Trophoblast cell (in vitro differentiated cells and primary cell): ENCODE measurements around the gene VPS4B.

Experiments
- DNase-seq, 2 donors: peaks; one replicate each; pipeline ENCODE4 v3.0.0-alpha.2; 2016
- H2AFZ ChIP-seq: 2 replicates; pipeline ENCODE4 v1.6.1; 2013; ENCODE audit warnings: low read length, moderate library complexity, mild to moderate bottlenecking; ENCODE audit not compliant: insufficient read depth, poor library complexity
- H2AK5ac ChIP-seq: 2 replicates; pipeline ENCODE4 v1.6.1; 2013; ENCODE audit warnings: mild to moderate bottlenecking, low read length
- H2BK120ac ChIP-seq: 2 replicates; pipeline ENCODE4 v1.6.1; 2013; ENCODE audit warnings: low read length, mild to moderate bottlenecking, moderate library complexity; ENCODE audit not compliant: insufficient read depth, poor library complexity
- H2BK12ac ChIP-seq: 2 replicates; pipeline ENCODE4 v1.6.1; 2013; ENCODE audit warnings: mild to moderate bottlenecking, low read length, moderate library complexity
- H2BK5ac ChIP-seq: 2 replicates; pipeline ENCODE4 v1.6.1; 2013; ENCODE audit warnings: low read length, low read depth, moderate library complexity, mild to moderate bottlenecking; ENCODE audit not compliant: poor library complexity
- H3K14ac ChIP-seq: 2 replicates; pipeline ENCODE4 v1.6.1; 2013; ENCODE audit warnings: mild to moderate bottlenecking, low read length
- H3K18ac ChIP-seq: 2 replicates; pipeline ENCODE4 v1.6.1; 2013; ENCODE audit warnings: mild to moderate bottlenecking, low read length
- H3K23ac ChIP-seq: 2 replicates; pipeline ENCODE4 v1.6.1; 2013; ENCODE audit warnings: low read length
- H3K27ac ChIP-seq: 2 replicates; pipeline ENCODE4 v1.5.1; 2013; ENCODE audit warnings: low read depth, mild to moderate bottlenecking, inconsistent platforms, low read length, moderate library complexity
- H3K27me3 ChIP-seq: 2 replicates; pipeline ENCODE4 v1.6.1; 2013; ENCODE audit warnings: inconsistent platforms, mild to moderate bottlenecking, low read length, moderate library complexity; ENCODE audit not compliant: insufficient read depth
- H3K36me3 ChIP-seq, 2 experiments: 1 replicate in 1 of 2; 2 replicates in 1 of 2; pipeline ENCODE4 v1.6.1; 2013; ENCODE audit warnings: low read length in 2 of 2, mild to moderate bottlenecking in 2 of 2, moderate library complexity in 1 of 2; ENCODE audit not compliant: insufficient read depth in 2 of 2, control insufficient read depth in 1 of 2
- H3K4ac ChIP-seq: 2 replicates; pipeline ENCODE4 v1.6.1; 2013; ENCODE audit warnings: low read depth, mild to moderate bottlenecking, low read length, moderate library complexity
- H3K4me1 ChIP-seq, 2 experiments: 1 replicate in 1 of 2; 2 replicates in 1 of 2; pipeline ENCODE4 v1.6.1; 2013; ENCODE audit warnings: low read length in 2 of 2, mild to moderate bottlenecking in 2 of 2, moderate library complexity in 1 of 2; ENCODE audit not compliant: insufficient read depth in 2 of 2, control insufficient read depth in 1 of 2
- H3K4me2 ChIP-seq: 2 replicates; pipeline ENCODE4 v1.6.1; 2013; ENCODE audit warnings: inconsistent platforms, mild to moderate bottlenecking, low read length, moderate library complexity
- H3K4me3 ChIP-seq: 2 replicates; pipeline ENCODE4 v1.5.1; 2013; ENCODE audit warnings: mild to moderate bottlenecking, low read depth, low read length, inconsistent platforms
- H3K79me1 ChIP-seq: one replicate; pipeline ENCODE4 v1.6.1; 2013; ENCODE audit warnings: low read length
- H3K79me2 ChIP-seq: 2 replicates; pipeline ENCODE4 v1.6.1; 2013; ENCODE audit warnings: low read length, mild to moderate bottlenecking; ENCODE audit not compliant: control insufficient read depth, insufficient read depth, poor library complexity
- H3K9ac ChIP-seq: 2 replicates; pipeline ENCODE4 v1.6.1; 2013; ENCODE audit warnings: mild to moderate bottlenecking, low read length
- H3K9me3 ChIP-seq: 2 replicates; pipeline ENCODE4 v1.6.1; 2013; ENCODE audit warnings: low read depth, mild to moderate bottlenecking, control low read depth, inconsistent platforms, low read length; ENCODE audit not compliant: insufficient read depth
- H4K12ac ChIP-seq: 2 replicates; pipeline ENCODE4 v1.6.1; 2013; ENCODE audit warnings: low read depth, mild to moderate bottlenecking, low read length, moderate library complexity
- H4K8ac ChIP-seq: 2 replicates; pipeline ENCODE4 v1.6.1; 2013; ENCODE audit warnings: low read depth, mild to moderate bottlenecking, low read length, moderate library complexity
- H4K91ac ChIP-seq: one replicate; pipeline ENCODE4 v1.6.1; 2013; ENCODE audit warnings: low read depth, mild to moderate bottlenecking, low read length, moderate library complexity
- WGBS: extraction: QIAGEN DNeasy Blood & Tissue Kit; methylation state at CpG from one replicate; pipeline ENCODE4 v1.1.7; 2013; ENCODE audit warnings: missing lambda C conversion rate; ENCODE audit not compliant: insufficient read length, insufficient coverage; ENCODE audit errors: extremely low coverage; 5-methylcytosine and 5-hydroxymethylcytosine counted together

The VPS4B gene

GRCh38 chr18:63465059-63465458 lies 42.8 kb upstream of the VPS4B start:
- no peak overlapping the region for H2AK5ac ChIP-seq
- H3K14ac ChIP-seq, result no peak overlapping the region
- H3K27me3 ChIP-seq, result no peaks in the 10 kb centered on the region

GRCh38 chr18:63464434-63464833 lies 42.2 kb upstream of the VPS4B start:
- H2BK5ac ChIP-seq, result no peak overlapping the region
- H2BK12ac ChIP-seq, result no peak overlapping the region
- H3K79me1 ChIP-seq, result no peaks in the 10 kb centered on the region
- no peaks in the 10 kb centered on the region for H3K4me1 ChIP-seq
- H2AK5ac ChIP-seq, result no peak overlapping the region
- no peaks in the 10 kb centered on the region for H3K27me3 ChIP-seq
- no peak for DNase-seq
- no peak overlapping the region for H4K8ac ChIP-seq
- no peak overlapping the region for H3K27ac ChIP-seq
- no peaks in the 10 kb centered on the region for H3K36me3 ChIP-seq
- no peak overlapping the region for H3K23ac ChIP-seq
- no peak overlapping the region for H2BK120ac ChIP-seq
- H3K4me3 ChIP-seq, result no peak overlapping the region
- WGBS, result no CpG with 5 or more reads among the region's 2 CpGs
- no peak overlapping the region for H3K18ac ChIP-seq
- no peak overlapping the region for H4K91ac ChIP-seq
- no peak overlapping the region for H3K4ac ChIP-seq
- H3K9me3 ChIP-seq, result no peaks in the 10 kb centered on the region
- no peak overlapping the region for H3K4me2 ChIP-seq
- H2AFZ ChIP-seq, result no peak overlapping the region
- H3K79me2 ChIP-seq, result no peaks in the 10 kb centered on the region
- no peak overlapping the region for H3K14ac ChIP-seq
- no peak overlapping the region for H4K12ac ChIP-seq
- no peak overlapping the region for H3K9ac ChIP-seq

More at GRCh38 chr18:63465059-63465458, 42.8 kb upstream of the VPS4B start:
- no peak overlapping the region for H2BK5ac ChIP-seq
- no peak for DNase-seq
- no peak overlapping the region for H3K23ac ChIP-seq
- no peak overlapping the region for H2BK12ac ChIP-seq
- H2BK120ac ChIP-seq, result no peak overlapping the region
- H3K79me2 ChIP-seq, result no peaks in the 10 kb centered on the region
- no peaks in the 10 kb centered on the region for H3K9me3 ChIP-seq
- no peak overlapping the region for H3K4ac ChIP-seq
- no peaks in the 10 kb centered on the region for H3K4me1 ChIP-seq
- H3K79me1 ChIP-seq, result no peaks in the 10 kb centered on the region
- no peak overlapping the region for H4K91ac ChIP-seq
- no peak overlapping the region for H3K9ac ChIP-seq
- H4K8ac ChIP-seq, result no peak overlapping the region
- no peak overlapping the region for H3K4me3 ChIP-seq
- H3K18ac ChIP-seq, result no peak overlapping the region
- WGBS, result no CpG with 5 or more reads among the region's 2 CpGs
- H3K27ac ChIP-seq, result no peak overlapping the region
- no peak overlapping the region for H3K4me2 ChIP-seq
- H2AFZ ChIP-seq, result no peak overlapping the region
- no peaks in the 10 kb centered on the region for H3K36me3 ChIP-seq
- no peak overlapping the region for H4K12ac ChIP-seq

- no peak overlapping the region for H4K91ac ChIP-seq
- no peak overlapping the region for H3K14ac ChIP-seq
- no peak overlapping the region for H3K4me2 ChIP-seq
- no peak overlapping the region for H4K8ac ChIP-seq
- H3K9ac ChIP-seq, result no peak overlapping the region
- no peak overlapping the region for H2BK5ac ChIP-seq
- no peak overlapping the region for H3K4me3 ChIP-seq
- no peak overlapping the region for H3K4ac ChIP-seq
- no peaks in the 10 kb centered on the region for H3K27me3 ChIP-seq
- no peak for DNase-seq
- no peak overlapping the region for H4K12ac ChIP-seq
- no peaks in the 10 kb centered on the region for H3K79me1 ChIP-seq
- no peak overlapping the region for H2BK120ac ChIP-seq
- no peaks in the 10 kb centered on the region for H3K4me1 ChIP-seq
- no peaks in the 10 kb centered on the region for H3K9me3 ChIP-seq
- no peaks in the 10 kb centered on the region for H3K36me3 ChIP-seq
- H3K23ac ChIP-seq, result no peak overlapping the region
- no peak overlapping the region for H2AK5ac ChIP-seq
- H3K27ac ChIP-seq, result no peak overlapping the region
- no peak overlapping the region for H2AFZ ChIP-seq
- WGBS, result no CpG with 5 or more reads among the region's 1 CpG
- H3K79me2 ChIP-seq, result no peaks in the 10 kb centered on the region
- H3K18ac ChIP-seq, result no peak overlapping the region
- H2BK12ac ChIP-seq, result no peak overlapping the region
Observed at GRCh38 chr18:63460414-63460813, 38.1 kb upstream of the VPS4B start.

DNA sequence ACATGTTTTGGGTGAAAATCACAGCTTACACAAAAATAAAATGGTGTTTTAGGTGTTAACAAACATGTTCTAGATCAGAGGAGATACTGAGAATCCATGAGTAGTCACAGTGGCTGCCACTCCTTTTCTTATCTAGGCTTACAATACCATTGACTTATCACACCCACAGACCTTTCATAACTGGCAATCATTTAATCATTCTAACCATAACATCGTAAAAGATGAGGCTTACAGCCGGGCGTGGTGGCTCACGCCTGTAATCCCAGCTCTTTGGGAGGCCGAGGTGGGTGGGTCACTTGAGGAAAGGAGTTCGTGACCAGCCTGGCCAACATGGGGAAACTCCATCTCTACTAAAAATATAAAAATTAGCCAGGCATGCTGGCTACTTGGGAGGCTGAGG lies 35.7 kb upstream of the VPS4B start:
- no peak overlapping the region for H3K4ac ChIP-seq
- H3K79me1 ChIP-seq, result no peaks in the 10 kb centered on the region
- no peak overlapping the region for H2AFZ ChIP-seq
- H3K4me3 ChIP-seq, result no peak overlapping the region
- H3K18ac ChIP-seq, result no peak overlapping the region
- no peak overlapping the region for H4K12ac ChIP-seq
- no peak overlapping the region for H3K14ac ChIP-seq
- H3K9me3 ChIP-seq, result no peaks in the 10 kb centered on the region
- no peaks in the 10 kb centered on the region for H3K27me3 ChIP-seq
- H3K79me2 ChIP-seq, result no peaks in the 10 kb centered on the region
- H2BK5ac ChIP-seq, result no peak overlapping the region
- no peaks in the 10 kb centered on the region for H3K36me3 ChIP-seq
- H3K4me1 ChIP-seq, result no peaks in the 10 kb centered on the region
- H3K9ac ChIP-seq, result no peak overlapping the region
- H2AK5ac ChIP-seq, result no peak overlapping the region
- no peak overlapping the region for H3K23ac ChIP-seq
- no CpG with 5 or more reads among the region's 6 CpGs for WGBS
- peak in 1 of 2 donors; percentile 9 for DNase-seq
- H2BK12ac ChIP-seq, result no peak overlapping the region
- no peak overlapping the region for H3K4me2 ChIP-seq
- no peak overlapping the region for H2BK120ac ChIP-seq
- H4K8ac ChIP-seq, result no peak overlapping the region
- H4K91ac ChIP-seq, result no peak overlapping the region
- no peak overlapping the region for H3K27ac ChIP-seq
